GM12878 (cell line): ENCODE measurements around the gene PLXNB2. TPM values are rescaled to one million over a fixed set of nuclear protein-coding genes. Genes with fewer than 3 reads are reported as not detected.

Experiments used
- ATAC-seq: fragments of 200-7000 bp; cut with Tn5 transposase; 3 replicates; pipeline ENCODE4 v1.9.1; 2020; ENCODE audit warnings: mild to moderate bottlenecking, moderate library complexity
- BruUV-seq: library from RNA; stranded (reverse); fragments of 400-500 nt; replicated peaks from 2 replicates; lab custom pipeline; 2021; lab: Mats Ljungman, UMichigan
- CTCF ChIA-PET: fragments of 300-600 bp; sonication (Branson Sonifier 250); formaldehyde crosslinking; extraction: SDS; loops from one replicate; lab custom pipeline; 2021; ENCODE audit warnings: inconsistent platforms; lab: Yijun Ruan, JAX
- POLR2A ChIA-PET: fragments of 350-600 bp; formaldehyde crosslinking; extraction: SDS; loops from one replicate; lab custom pipeline; 2021; ENCODE audit warnings: inconsistent platforms; lab: Charles Lee
- RAD21 ChIA-PET: fragments of 300-600 bp; sonication (Branson Sonifier 250); formaldehyde crosslinking; loops from one replicate; lab custom pipeline; 2023; ENCODE audit warnings: antibody characterized with exemption; ENCODE audit not compliant: unreplicated experiment; lab: Charles Lee
- SMC1A ChIA-PET: fragments of 300-600 bp; sonication (Branson Sonifier 250); formaldehyde crosslinking; loops from one replicate; lab custom pipeline; 2023; ENCODE audit not compliant: unreplicated experiment, uncharacterized antibody; lab: Charles Lee
- DNase-seq: peaks from one replicate; pipeline ENCODE4 v3.0.0-alpha.2; 2011; ENCODE audit warnings: low read depth, low spot score
- FAIRE-seq: peaks from 3 replicates; lab custom pipeline; 2011; peaks lifted over from hg19 to GRCh38; lab: Jason Lieb, UNC
- H2AFZ ChIP-seq: 2 replicates; pipeline ENCODE4 v1.6.0; 2011; ENCODE audit warnings: low read depth, low read length, control low read depth; ENCODE audit not compliant: control insufficient read depth
- H3K27ac ChIP-seq: 2 replicates; pipeline ENCODE4 v1.5.1; 2011; ENCODE audit warnings: control low read depth; ENCODE audit not compliant: control insufficient read depth, insufficient read depth
- H3K27me3 ChIP-seq, 2 experiments: replicated peaks in 1 of 2; 2 replicates each; pipeline versions ENCODE4 v1.6.0 to v1.6.1; 2011; ENCODE audit warnings: low read length in 1 of 2; ENCODE audit not compliant: control insufficient read depth in 2 of 2, insufficient read depth in 2 of 2
- H3K36me3 ChIP-seq, 2 experiments: 2 replicates each; pipeline ENCODE4 v1.5.1; 2011; ENCODE audit warnings: low read length in 1 of 2; ENCODE audit not compliant: control insufficient read depth in 2 of 2, insufficient read depth in 2 of 2
- H3K4me1 ChIP-seq: 2 replicates; pipeline ENCODE4 v1.6.1; 2011; ENCODE audit warnings: mild to moderate bottlenecking, low read length, moderate library complexity, mixed read lengths; ENCODE audit not compliant: control insufficient read depth, insufficient read depth
- H3K4me2 ChIP-seq: 2 replicates; pipeline ENCODE4 v1.6.0; 2011; ENCODE audit warnings: control low read depth; ENCODE audit not compliant: control insufficient read depth, insufficient read depth
- H3K4me3 ChIP-seq: fragments of 200-600 bp; sonication (generic); 2 replicates; pipeline ENCODE4 v1.5.1; 2016
- H3K79me2 ChIP-seq: 2 replicates; pipeline ENCODE4 v1.6.0; 2011; ENCODE audit warnings: low read length; ENCODE audit not compliant: control insufficient read depth, insufficient read depth
- H3K9ac ChIP-seq: 2 replicates; pipeline ENCODE4 v1.8.0; 2011; ENCODE audit warnings: low read length, control low read depth, mixed read lengths; ENCODE audit not compliant: control insufficient read depth, insufficient read depth
- H3K9me3 ChIP-seq: replicated peaks from 3 replicates; pipeline ENCODE4 v1.5.1; 2011; ENCODE audit warnings: mild to moderate bottlenecking, low read length; ENCODE audit not compliant: control insufficient read depth, insufficient read depth
- H4K20me1 ChIP-seq: 2 replicates; pipeline ENCODE4 v1.6.0; 2011; ENCODE audit not compliant: control insufficient read depth, insufficient read depth
- CTCF ChIP-seq, 3 experiments: IDR thresholded peaks in 2 of 3; conservative IDR thresholded peaks in 1 of 3; 2 replicates each; pipeline ENCODE4 v1.5.1; 2011; ENCODE audit warnings: low read depth in 3 of 3, low read length in 3 of 3, mild to moderate bottlenecking in 3 of 3, control low read depth in 2 of 3, moderate library complexity in 2 of 3, inconsistent platforms in 1 of 3, mixed read lengths in 1 of 3; ENCODE audit not compliant: control insufficient read depth in 2 of 3, insufficient read depth in 1 of 3; ENCODE audit errors: extremely low read depth in 1 of 3
- POLR2A ChIP-seq: IDR thresholded peaks from 2 replicates; pipeline ENCODE4 v1.6.1; 2011; ENCODE audit warnings: low read depth, mild to moderate bottlenecking, low read length
- POU2F2 ChIP-seq: IDR thresholded peaks from 3 replicates; pipeline ENCODE4 v1.6.1; 2011; ENCODE audit warnings: low read depth, mild to moderate bottlenecking, low read length, borderline replicate concordance
- RB1 ChIP-seq: fragments of 450-650 bp; formaldehyde crosslinking; IDR thresholded peaks from 2 replicates; pipeline ENCODE4 v1.6.1; 2017; ENCODE audit warnings: mild to moderate bottlenecking, borderline replicate concordance
- WGBS: methylation state at CpG from one replicate; pipeline ENCODE4 v1.1.6; 2016; ENCODE audit warnings: low lambda C conversion rate; ENCODE audit not compliant: insufficient replicate concordance, insufficient coverage; ENCODE audit errors: missing lambda C conversion rate; 5-methylcytosine and 5-hydroxymethylcytosine counted together
- in situ Hi-C: fragments of 300-500 bp; cut with MboI; formaldehyde crosslinking; loops from 9 replicates; pipeline ENCODE4 v1.14.3; 2018; ENCODE audit warnings: mixed read lengths
- intact Hi-C: fragments of 100-400 bp; cut with micrococcal nuclease; formaldehyde crosslinking; loops from one replicate; pipeline ENCODE4 v1.14.2; 2022; ENCODE audit not compliant: unreplicated experiment
- polyA plus RNA-seq, 11 experiments: library from polyadenylated mRNA; depleted of rRNA in 4 of 11; unstranded in 6 of 11; stranded (reverse) in 5 of 11; fragments of >200 nt; fragmentation: Nextera tagmentation in 4 of 11; fragmentation: Illumina TruSeq in 1 of 11; extraction: Ambion mirVana in 4 of 11; extraction: Trizol in 1 of 11; gene quantifications; 1 replicate in 1 of 11; 2 replicates in 10 of 11; pipeline versions ENCODE4 v1.2.1 to v1.2.3, GENCODE V29; 2011 to 2016; ENCODE audit warnings: inconsistent platforms in 2 of 11, missing spikeins in 2 of 11, low read depth in 1 of 11
- total RNA-seq, 4 experiments: library from RNA; depleted of rRNA in 3 of 4; stranded (reverse); fragments of >200 nt in 3 of 4; fragmentation: Illumina TruSeq in 1 of 4; extraction: Trizol in 1 of 4; gene quantifications; 2 replicates each; pipeline versions ENCODE4 v1.2.1 to v1.2.3, GENCODE V29; 2013 to 2021

The PLXNB2 gene
- total and polyA plus RNA-seq, 10 of the 15 experiments (the other 5 are each of a cell fraction or from before 2014, with no cell fraction given): 0.68 to 134 (median 41.9) TPM

DNA sequence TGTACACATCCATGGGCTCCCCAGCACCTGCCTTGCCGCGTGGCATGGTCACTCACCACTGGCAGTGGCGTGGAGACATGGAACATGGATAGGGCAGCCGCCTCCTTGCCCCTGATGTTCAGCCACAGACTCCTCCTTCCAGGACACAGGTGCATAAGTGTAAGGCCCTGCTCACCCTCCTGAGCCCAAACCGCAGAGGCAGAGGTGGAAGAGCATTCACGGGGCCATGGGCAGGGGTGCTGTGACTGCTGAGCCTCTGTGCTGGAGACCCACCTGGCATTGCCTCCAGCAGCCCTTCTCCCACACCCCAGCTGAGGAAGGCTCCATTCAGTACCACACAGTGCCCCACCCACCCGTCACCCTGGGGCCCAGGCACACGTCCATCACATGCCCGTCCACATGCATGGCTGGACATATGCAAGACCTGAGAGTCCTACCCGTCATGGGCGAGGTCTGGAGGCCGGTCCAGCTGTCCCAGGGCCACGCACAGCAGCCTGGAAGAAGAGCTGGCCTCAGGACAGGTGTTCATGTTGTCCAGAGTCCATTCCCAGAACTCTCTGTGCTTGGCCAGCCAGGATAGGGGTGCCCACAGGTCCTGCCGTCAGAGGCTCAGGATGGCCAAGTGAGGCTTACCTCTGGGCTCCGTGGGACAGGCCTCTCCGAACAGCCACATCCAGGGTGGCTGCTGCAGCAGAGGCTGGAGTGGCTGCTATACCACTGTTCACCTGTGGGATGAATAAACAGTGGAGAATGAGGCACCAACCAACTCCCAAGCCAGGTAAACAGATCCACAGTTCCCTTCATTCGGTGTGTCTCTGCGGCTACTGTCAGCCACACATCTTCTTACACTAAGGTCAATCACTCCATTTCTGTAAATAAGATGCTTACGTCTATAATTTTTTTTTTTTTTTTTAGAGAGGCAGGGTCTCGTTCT lies 60.9 kb downstream of the PLXNB2 start:
- Histone ChIP-seq H3K9me3 (no peaks in the 10 kb centered on the region), H3K4me1 (peaks cover 29% of the 10 kb centered on the region), H3K9ac (no peak overlapping the region), H3K27ac (no peak overlapping the region)
- in situ Hi-C loops: no loop called here
- TF ChIP-seq POLR2A (peak; percentile 32; the same call in 1 of the 2 replicates), RB1 (no peak), POU2F2 (0 out of 3 replicates have a peak, but pooled peaks have one; percentile 12), CTCF (IDR thresholded peaks at IDR 0.05 in 2 of 3, conservative IDR thresholded peaks at IDR 0.05 in 1 of 3; ENCODE audit: control insufficient read depth in 2 of 3, extremely low read depth in 1 of 3, insufficient read depth in 1 of 3, low read depth in 3 of 3, low read length in 3 of 3) (peak in 2 of 3 experiments; percentile 11 to 14; a peak in 2 of 6 replicates)
- TF ChIP-seq, all 136 proteins: peak for 3
- intact Hi-C loops: loop anchor here (10.0 kb wide), 1 partner anchor 228 kb away; the partner anchor contains the start of gene SBF1
- no peak overlapping the region for H2AFZ ChIP-seq
- WGBS: 73% methylated on average over 18 of the region's 20 CpGs
- H3K36me3 ChIP-seq: peaks cover 6 to 14% of the 10 kb centered on the region in 2 experiments; a peak in 3 of 4 replicates
- ChIA-PET CTCF (interaction anchor here (1.2 to 1.6 kb wide), 2 partner anchors 9 to 14 kb away, joined by 3 read pairs; no protein-coding TSS in a partner anchor), POLR2A (interaction anchor here (1.0 kb wide), 1 partner anchor 60 kb away, joined by 3 read pairs; no protein-coding TSS in a partner anchor), RAD21 (no interaction called here), SMC1A (no interaction called here)
- ATAC-seq: no peak
- peaks cover 51% of the 10 kb centered on the region for H3K79me2 ChIP-seq
- no peak for FAIRE-seq
- H3K4me2 ChIP-seq: peak overlapping the region; percentile 91
- BruUV-seq: no TSS peak
- H3K4me3 ChIP-seq: peak overlapping the region; percentile 73
- no peak for DNase-seq
- no peaks in the 10 kb centered on the region for H3K27me3 ChIP-seq
- H4K20me1 ChIP-seq: no peaks in the 10 kb centered on the region; the same call in none of the 2 replicates
